Middle frontal gyrus (tissue), 1 donor: ENCODE results near the gene CACNA2D4.
A peak's percentile ranks its signal among the peaks of the same experiment; 100 is the strongest.

Source experiments
- DNase-seq: peaks from one replicate; pipeline ENCODE4 v3.0.0-alpha.2; 2015; ENCODE audit warnings: low spot score; ENCODE audit errors: extremely low spot score

Gene CACNA2D4

GRCh38 chr12:1834186-1834925 lies 84.1 kb downstream of the CACNA2D4 start:
- no peak for DNase-seq

DNA sequence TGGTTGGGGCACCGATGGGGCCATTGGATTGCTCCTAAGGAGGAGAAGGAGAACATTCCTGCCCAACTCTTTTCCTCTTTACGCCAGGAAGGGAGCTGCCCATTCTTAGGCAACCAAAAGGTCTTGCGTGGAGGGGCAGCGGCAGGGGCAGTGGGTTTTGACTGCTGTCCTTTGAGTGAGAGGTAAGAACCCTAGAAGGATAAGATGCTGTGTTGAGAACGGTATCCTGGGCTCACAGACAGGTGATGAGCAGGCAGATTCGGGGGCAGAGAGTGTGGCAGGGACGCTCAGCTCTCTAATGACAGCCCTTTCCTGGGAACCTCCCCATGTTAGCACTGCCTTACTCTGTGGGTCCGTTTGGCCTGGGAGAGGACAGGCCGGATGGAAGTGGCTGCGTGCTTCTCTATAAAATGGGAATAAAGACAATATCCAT lies 84.8 kb downstream of the CACNA2D4 start:
- no peak for DNase-seq

DNA sequence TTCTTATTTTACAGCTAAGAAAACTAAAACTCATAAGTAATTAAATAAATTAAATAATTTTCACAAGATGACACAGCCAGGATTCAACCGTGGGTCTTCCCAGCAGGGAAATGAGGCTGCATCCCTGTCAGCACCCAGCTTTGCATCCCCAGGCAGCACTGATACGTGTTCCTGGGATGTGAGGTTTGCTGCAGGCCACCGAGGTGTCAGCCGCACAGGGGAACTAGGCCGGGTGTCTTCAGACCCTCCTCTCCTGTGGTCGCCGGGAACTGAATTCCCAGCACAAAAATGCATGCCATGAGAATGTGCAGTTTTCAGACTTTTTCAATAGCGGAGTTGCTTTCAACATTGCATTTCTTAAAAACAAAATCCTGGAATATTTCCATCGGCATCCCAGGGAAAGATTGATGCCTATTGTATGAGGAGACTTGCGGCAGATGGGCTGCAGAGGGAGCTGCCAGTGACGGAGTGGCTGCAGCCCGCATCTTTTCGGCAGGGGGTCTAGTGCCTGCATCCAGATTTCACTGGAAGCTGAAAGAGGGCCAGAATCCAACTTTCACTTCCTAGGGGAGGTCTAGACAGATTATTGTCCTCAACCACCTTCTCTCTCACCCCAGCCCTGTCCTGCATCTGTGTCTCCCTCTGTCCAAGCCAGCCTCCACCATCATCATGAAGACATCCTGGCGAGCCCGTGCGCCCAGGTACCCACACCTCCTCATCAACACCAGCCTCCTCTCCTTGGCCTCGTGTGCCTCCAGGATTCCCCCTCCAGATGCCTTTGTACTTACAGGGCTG lies 85.5 kb downstream of the CACNA2D4 start:
- DNase-seq: no peak

- no peak for DNase-seq
Measured at GRCh38 chr12:1830981-1831963, 87.2 kb downstream of the CACNA2D4 start.

GRCh38 chr12:1830401-1830845 lies 88.0 kb downstream of the CACNA2D4 start:
- no peak for DNase-seq

- DNase-seq: no peak
Measured at GRCh38 chr12:1829306-1829900, 89.0 kb downstream of the CACNA2D4 start.

GRCh38 chr12:1828856-1829255 lies 89.6 kb downstream of the CACNA2D4 start:
- no peak for DNase-seq

- DNase-seq: no peak
Measured at GRCh38 chr12:1827826-1828805, 90.3 kb downstream of the CACNA2D4 start.

DNA sequence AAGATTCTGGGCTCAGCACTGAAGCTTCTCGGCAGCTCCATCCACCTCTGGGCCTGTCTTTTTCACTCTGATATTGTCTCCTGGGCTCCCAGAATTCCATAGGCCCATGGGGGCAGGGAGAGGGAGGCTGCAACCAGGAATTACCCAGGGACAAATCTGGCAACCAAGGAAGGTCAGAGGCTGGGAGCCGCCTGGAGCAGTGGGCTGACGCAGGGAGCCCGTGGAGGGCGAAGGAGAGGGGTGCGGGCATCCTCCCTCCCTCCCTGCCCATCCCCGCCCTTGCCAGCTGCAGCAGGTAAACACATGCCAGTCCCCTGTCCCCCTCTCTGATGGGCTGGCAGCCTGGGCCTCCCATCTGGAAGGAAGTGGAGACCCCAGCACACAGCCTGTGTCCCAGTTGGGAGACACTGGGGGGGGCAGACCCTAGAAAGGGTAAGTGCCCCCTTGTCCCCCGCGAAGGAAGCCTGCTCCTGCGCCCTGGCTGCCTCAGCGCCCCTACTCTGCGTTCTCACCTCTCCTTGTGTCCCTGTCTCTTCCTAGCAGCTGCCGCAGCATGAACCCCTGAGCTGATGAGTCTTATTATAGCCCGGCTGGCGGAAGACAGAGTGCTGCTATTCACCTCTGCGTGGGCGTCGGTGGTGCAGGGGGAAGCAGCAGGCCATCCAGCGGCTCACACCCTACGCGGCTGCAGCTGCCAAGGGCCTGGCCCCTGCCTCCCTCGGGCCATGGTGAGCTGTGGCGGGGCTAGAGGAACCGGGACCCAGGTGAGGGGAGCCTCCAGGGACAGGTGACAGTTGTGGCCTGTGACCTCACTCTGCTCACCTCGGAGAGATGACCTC lies 91.4 kb downstream of the CACNA2D4 start:
- no peak for DNase-seq

- no peak for DNase-seq
Measured at GRCh38 chr12:1826401-1826800, 92.1 kb downstream of the CACNA2D4 start.

DNA sequence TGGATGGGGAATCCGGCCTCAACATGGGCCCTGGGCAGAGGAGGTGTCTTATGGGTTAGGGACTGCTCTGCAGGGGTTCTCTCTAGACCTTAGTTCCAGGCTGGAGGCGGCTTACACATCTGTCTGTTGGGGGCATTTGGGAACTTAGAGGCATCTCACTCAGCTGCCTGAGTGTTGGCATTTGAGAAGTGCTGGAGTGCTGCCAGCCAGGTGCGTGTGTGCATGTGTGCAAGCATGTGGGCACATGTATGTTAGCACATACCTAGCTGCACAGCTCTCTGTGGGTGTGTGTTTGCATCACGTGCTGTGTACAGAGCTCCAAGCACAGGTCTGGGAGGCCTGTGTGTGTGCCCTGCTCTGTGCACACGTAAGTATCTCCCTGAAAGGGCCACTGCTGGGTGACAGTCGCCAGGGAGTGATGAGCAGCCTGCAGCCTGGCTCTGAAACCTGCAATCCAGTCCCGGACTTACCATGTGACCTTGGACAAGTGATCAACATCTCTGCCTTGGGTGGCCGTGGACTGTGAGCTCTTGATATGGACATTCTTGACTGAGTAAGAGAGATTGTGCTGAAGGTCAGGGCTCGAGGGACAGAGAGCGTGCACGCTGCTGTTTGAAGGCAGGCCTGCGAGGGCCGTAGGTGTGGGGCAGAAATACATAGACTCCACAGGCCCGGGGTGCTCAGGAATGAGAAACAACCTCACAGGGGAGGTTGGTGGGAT lies 92.9 kb downstream of the CACNA2D4 start:
- no peak for DNase-seq

GRCh38 chr12:1823237-1823636 lies 95.2 kb downstream of the CACNA2D4 start:
- no peak for DNase-seq

- no peak for DNase-seq
Measured at GRCh38 chr12:1822699-1823098, 95.8 kb downstream of the CACNA2D4 start.

DNA sequence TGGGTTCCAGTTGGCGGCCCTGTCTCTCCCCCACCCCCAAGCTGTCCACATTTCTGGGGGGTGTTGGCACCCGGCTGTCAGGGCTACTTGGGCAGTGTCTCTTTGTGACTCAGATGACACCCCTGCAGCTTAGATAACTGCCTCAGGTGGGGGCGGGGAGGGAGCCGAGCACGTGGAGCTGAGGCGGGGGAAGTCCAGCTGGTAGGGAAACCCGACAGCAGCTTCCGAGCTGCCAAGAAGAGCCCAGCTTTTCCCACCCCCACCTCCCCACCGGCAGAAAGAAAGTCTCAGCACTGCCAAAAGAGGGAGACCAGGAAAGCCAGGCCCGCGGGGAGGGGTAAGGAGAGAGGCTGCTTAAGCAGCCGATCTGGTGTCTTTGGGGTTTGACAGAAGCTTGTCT lies 96.6 kb downstream of the CACNA2D4 start:
- DNase-seq: peak; percentile 17

DNA sequence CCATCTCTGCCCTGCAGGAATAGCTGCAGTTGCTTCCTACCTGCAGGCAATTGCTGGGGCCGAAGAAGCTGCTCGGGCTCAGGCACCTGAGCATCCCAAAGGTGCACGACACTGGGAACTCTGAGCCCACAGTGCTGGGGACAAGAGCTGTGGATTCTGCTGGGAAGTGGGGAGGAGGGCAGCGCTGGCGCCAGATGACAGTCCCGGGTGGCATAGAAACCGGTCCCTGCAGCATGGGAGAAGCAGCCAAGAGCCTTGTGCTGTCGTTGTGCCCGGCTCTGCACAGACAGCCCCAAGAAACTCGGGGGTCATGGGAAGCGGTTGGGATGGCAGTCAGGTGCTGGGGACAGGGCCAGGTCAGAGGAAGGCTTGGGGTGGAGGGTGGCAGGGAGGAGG lies 97.6 kb downstream of the CACNA2D4 start:
- DNase-seq: no peak

- DNase-seq: no peak
Measured at GRCh38 chr12:1820191-1820895, 98.1 kb downstream of the CACNA2D4 start, which contains the start of gene LRTM2. TSS of gene LRTM2 (plus strand) at chr12:1820565. CDS start at chr12:1828149, 7,584 bp downstream.

- DNase-seq: no peak
Measured at GRCh38 chr12:1819571-1819970, 98.9 kb downstream of the CACNA2D4 start.
